Activated CD4-positive, alpha-beta T cell treated with anti-CD3 and anti-CD28 coated beads for 24 hours (primary cell): ENCODE data around the gene PROC.
"Not testable (repeated sequence)": the region's sequence is repeated elsewhere in the genome, so short reads cannot be mapped to it uniquely, and the experiment has no call there.

Experiments used
- DNase-seq, 2 donors: peaks; one replicate each; pipeline ENCODE4 v3.0.0-alpha.2; 2020; ENCODE audit warnings: low read depth in 2 of 2

The PROC gene

DNA sequence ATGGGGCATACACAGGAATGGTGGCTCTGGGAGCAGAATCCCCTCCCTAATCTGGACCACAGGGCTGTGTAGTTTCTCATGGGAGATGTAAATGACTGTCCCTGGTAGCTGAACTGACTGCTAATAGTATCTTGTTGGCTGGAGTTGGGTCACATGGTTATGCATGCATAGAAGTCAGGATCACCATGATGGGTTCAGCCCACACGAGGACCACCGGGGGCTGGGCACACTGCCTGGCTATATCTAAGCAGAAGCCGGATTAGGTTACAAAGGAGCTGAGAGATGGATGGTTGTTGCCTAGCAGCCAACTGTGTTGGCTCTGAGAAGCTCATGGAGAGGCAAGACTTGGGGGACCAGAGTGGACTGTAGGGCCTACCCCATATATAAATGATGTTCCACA, 23.7 kb upstream of the PROC start:
- DNase-seq: no peak

DNA sequence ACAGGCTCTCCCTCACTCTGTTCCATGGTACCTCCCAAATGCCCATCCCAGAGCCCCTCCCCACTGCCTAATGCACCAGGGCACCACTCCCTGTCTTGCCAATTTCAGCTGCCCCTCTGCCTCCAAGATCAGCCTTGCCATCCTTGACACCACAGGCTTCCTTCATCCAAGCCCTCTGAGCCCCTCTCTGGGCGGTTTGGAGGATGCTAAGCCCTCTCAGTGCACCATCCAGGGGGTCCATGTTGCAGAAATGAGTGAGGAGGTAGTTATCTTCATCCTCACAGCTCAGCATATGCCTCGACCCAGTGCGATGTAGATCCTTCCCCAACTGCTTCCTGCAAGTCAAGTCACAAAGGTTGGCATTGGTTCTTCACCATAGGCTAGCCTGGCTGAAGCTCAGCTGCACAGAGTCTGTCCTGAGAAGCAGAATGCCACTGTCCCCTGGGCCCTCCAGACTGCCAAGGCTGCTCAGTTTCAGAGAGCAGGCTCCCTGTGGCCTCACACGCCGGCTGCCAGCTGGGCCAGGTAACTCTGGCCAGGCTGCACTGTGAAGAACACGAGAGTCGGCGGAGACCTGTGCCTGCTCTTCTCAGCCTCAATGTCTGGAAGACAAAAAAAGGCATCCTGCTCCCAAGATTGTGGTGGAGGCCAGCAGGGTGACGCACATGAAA, 20.5 kb upstream of the PROC start:
- DNase-seq: no peak

DNA sequence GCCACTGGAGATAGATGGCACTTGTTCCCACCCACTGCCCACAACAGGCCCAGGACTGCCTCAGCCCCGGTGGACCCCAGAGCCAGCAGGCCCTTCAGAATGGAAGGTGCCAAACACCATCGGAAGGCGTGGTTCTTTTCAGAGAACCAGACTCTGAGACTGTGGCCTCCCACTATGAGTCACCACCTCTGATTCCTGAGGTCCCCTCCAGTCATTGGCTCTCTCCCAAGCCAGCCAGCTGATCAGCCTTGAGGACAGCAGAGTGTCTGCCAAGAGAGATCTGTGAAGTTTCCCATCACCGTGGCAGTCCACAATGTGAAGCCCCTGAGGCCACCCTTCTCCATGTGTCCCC, 20.0 kb upstream of the PROC start:
- peak in 1 of 2 donors; percentile 40 for DNase-seq

DNA sequence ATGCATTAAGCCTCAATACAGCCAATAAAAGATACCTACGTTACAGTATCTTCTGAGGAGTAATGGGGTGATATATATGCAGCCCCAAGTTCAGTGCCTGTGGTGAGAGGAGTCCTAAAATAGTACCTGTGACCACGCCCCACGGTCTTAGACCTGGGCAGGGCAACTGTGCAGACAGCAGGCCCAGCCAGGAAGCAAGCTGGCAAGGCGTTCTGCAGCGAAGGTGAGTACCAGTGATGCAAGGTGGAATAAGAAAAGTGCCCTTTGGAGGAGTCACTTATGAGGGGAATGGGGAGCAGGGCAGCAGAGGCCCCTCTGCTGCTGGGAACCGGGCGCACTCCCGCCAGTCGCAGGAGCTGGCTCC, 17.7 kb upstream of the PROC start:
- DNase-seq: no peak

DNA sequence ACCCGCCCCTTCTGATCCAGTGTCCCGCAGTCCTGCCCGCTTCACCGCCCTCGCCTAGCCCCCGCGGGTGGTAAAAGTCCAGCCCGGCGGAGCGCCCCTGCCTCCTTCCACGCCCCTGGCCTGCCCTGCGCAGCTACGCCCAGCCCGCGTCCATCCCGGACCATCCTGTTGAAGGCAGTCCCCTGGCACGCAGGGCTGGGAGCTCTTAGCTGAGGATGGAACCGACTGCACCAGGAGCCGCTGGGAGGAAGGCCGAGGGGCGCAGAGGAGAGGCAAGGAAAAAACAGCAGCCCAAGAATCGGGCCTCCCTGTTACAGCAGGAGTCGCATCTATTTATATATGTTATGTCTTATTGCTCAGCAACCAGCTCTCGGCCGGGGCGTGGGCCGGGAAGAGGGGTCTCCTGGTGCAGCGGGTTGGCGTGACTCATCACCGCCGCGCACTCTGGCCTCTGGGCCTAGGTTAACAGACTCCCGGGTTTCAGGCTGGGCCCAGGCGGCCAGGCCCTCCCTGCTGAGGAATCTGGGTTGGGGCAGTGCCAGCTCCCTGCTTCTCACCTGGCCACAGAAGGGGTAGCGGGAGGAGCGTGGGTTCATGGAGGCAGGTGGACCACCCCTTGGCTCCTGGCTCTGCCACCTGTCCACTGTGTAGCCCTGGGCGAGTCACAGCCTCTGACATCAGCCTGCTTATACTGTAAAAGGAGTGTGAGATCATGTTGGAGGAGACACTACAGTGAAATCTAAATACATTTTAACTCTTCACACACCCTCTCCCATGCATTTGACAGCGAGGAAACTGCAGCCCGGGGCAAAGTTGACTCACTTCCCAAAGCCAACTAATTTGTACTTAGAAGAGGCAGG, 17.1 kb upstream of the PROC start:
- no peak for DNase-seq

DNA sequence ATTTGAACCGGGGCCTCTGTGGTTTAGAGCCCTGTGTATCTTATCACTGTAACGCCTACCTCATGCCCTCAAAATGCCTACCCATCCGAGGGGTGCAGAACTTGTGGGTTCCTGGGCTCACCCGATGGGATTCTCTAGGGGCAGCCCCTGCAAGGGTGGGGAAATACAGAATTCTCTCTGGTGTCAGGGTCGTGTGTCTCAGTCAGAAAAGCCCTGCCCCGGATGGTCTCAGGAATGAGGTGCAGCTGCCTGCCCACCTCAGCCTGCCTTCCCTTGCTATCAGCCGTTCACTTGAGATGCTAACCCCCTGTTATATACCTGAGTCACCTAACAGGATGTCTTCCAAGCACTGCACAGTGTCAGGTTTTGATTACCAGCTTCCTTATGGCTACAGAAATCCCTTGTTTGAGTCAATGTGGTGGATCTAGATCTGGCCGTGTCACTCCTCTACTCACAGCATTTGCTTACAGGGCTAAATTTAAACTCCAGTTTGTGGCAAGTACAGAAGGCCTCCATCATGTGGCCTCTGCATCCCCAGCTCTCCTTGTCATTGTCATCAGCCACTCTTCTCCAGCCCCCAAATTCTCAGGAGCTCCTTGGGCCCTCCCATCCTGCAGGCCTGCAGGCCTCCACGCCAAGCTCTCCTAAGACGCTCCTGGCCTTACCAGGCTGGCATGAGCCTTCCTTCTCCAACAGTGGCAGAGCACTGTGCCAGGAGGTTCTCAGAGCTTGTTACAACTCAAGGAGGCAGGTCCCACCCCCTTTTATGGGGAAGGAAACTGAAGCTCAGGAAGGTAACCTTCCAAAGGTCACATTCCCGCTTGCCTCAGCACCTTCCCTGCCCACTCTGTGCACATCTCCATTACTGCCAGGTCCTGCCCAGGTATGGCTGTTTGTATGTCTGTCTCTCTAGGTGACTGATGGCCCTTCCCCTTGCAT, 16.2 kb upstream of the PROC start:
- no peak for DNase-seq

DNA sequence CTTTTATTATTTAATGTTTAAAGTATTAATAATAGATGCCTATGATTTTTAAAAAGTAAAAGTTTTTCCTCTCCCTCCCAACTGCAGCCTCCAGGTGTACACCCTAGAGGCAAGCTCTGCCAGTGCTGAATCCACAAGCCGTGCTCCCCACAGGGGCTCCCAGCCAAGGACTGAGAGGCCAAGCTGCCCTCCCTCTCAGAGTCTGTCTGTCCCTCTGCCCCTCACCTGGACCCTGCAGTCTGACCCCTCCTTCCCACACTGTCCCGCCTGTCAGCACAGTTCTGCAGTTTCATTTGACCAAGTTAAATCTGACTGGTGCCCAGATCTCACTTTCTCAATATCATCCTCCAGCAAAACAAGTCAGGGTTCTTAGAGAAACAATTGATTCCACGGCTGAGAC, 14.8 kb upstream of the PROC start:
- DNase-seq: no peak

DNA sequence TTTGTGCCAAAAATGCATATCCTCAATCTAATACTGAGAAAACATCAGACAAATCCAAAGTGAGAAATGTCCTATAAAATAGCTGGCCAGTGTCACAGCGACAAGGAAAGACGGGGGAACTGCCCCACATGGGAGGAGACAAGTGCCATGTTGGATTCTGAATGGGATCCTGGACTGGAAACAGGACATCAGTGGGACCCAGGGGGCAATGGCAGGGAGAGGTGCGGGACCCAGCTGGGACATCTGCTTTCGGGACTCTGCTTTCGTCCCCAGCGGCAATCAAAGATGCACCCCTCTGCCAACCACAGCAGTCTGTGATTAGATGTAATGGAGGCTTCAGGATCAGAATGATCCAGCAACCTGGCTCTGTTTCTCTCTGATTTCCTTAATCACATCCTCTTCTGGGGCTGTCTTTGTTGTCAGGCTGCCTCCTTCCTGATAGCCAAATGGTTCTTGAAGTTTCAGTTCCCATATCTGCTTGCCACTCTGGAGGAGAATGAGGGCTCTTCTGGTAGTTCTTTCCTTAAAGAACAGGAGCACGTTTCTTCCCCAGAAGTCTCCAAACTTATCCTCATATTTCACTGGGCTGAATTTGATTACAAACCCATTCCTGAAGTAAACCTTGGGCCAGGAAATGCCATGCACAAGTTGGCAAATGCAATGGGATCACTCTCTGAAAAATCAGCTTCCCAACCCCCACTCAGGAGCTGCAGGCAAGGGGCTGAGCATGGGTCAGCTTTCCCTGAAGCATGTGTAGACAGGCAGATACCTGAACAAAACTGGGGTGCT, 13.6 kb upstream of the PROC start:
- no peak for DNase-seq

DNA sequence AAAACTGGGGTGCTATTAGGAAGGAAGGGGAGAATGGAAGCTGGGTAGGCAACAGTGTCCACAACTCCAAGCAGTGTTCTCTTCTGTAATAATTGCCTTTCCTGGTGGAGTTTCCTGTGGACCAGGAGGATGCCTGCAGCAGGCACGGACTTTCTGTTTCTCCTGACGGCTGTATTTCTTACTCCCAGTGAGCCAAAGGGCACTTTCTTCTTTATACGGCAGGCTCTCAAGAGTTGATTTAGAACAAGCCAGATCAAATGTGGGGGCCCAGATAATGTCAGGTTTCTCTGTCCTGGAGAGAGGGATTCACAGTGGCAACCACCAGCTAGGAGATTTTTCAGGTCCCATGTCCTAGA, 13.0 kb upstream of the PROC start:
- no peak for DNase-seq

DNA sequence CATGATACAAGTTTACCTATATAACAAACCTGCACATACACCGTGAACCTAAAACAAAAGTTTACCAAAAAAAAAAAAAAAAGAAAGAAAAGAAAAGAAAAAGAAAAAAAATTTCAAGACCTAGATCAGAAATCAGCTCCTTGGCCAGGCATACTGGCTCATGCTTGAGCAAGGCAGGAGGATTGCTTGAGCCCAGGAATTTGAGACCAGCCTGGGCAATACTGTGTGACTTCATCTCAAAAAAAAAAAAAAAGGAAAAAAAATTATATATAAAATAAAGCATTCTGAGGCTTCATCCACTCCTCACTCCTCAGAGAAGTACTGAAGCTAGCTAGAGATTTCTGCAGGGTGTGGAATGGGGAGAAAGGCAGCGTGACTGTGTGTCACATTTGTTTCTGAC, 11.8 kb upstream of the PROC start:
- no peak for DNase-seq

DNA sequence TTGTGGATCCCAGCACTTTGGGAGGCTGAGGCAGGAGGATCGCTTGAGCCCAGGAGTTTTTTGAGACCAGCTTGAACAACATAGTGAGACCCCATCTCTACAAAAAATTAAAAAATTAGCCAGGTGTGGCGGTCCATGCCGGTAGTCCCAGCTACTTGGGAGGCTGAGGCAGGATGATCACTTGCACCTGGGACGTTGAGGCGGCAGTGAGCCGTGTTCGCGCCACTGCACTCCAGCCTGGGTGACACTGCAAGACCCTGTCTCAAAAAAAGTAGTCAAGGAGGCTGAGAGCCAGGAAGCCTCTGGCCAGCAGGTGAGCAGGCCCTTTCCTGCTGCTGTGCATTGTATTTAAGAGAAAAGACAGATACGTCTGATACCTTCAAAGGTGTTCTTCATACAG, 11.1 kb upstream of the PROC start:
- no peak for DNase-seq

DNA sequence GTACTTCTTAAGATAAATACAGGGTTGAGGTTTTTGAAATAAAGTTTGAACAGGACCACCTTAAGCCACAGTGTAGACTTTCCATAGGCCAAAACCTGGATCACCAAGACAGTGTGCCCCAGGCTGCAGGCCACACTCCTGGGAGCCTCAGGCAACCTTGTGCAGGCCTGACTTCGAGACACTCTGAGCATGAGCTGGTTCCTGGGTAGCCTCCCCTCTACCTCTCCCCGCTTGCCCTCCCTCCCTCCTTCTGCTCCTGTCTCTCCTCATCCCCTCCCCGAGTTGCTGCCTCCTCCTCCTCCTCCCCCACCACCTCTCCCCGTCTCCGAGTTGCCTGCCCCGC, 10.6 kb upstream of the PROC start:
- no peak for DNase-seq

DNA sequence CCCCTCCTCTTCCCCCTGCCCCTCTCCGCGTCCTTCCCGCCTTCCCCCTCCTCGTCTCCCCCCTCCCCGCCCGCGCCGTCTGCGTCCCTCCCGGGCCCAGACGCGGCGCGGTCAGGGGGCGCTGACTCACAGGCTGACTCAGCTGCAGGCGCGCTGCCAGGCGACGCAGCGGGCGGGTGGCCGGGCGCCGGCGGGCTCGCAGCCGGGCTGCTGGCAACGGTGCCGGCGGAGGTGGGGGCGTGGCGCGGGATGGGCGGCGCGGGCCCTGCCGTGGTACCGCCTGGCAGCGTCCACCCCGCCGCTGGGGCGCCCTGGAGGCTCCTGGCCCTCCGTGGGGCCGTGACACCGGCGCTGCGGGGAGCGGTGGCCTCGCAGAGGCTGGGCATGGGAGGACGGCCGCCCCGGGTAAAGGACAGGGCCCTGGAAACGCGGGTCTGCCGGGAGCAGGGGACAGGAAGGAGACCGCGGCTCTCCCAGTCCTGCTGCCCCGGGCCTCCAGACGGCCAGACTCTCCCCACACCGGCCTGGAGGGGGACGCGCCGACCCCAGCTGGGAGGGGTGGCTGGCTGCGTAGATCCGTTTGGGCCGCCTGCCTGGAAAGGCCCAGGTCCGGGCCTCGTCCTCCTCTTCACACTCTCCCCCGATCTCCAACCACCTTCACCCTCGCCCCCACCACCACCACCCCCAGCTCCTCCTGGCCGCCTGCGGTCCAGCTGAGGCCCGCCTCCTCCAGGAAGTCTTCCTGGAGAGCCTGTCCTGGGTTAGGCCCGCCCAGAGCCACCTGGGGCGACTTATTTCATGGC, 10.0 kb upstream of the PROC start:
- DNase-seq: peak; percentile 78 to 82

DNA sequence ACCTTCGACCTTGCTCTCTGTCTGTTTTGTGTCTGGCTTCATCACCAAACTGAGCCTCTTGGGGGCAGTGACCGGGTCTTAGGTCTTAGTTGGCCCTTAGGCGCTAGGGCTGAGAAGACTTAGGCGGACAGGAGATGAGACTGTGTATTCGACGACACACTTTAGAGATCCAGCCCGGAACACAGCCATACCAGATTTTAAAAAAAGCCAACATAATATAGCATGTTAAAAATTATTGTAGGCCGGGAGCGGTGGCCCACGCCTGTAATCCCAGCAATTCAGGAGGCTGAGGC, 9.5 kb upstream of the PROC start:
- no peak for DNase-seq

DNA sequence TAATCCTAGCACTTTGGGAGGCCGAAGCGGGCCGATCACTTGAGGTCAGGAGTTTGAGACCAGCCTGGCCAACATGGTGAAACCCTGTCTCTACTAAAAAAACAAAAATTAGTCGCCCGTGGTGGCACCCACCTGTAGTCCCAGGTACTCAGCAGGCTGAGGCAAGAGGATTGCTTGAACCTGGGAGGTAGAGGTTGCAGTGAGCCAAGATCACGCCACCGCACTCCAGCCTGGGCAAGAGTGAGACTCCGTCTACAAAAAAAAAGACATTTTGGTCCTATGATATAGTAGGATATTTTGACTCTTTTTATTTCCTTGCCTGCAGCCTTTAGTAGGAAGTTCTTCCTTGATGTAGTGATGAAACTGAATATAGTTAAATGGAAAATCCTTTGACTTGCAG, 8.5 kb upstream of the PROC start:
- not testable (repeated sequence) for DNase-seq

DNA sequence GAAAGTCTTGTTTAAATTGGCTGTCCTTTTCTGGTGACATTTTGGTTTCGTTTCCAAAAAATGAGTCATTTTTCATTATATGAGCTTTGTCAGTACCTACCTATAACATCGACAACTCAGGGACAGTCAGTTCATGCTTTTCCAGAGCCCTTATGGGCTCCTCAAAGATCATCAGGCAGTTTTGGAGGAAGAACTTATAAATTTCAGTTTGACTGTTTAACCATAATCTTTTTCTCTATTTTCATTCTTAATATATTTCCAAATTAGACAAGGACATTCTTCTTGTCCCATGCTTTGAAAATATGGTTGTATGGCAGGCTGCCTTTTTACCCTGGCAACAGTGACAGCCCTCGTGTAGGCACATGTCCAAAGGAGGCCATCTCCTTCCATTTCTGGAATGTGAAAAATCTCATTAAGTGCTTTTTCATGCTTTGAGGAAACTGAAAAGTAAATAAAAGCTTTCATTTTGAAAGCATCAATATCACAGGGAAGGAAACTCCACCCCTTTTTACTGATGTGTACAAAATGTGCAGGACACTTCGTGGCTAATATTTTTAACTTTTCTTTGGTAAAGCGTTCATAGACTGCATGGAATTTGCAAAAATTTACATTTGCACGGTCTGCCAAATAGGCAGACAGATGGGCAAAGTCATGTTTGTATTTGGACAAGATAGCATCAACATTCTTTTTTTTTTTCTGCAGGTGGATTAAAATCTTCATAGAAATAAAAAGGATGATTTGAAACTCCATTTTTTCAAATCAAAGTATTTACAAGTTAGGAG, 7.2 kb upstream of the PROC start:
- DNase-seq: no peak

DNA sequence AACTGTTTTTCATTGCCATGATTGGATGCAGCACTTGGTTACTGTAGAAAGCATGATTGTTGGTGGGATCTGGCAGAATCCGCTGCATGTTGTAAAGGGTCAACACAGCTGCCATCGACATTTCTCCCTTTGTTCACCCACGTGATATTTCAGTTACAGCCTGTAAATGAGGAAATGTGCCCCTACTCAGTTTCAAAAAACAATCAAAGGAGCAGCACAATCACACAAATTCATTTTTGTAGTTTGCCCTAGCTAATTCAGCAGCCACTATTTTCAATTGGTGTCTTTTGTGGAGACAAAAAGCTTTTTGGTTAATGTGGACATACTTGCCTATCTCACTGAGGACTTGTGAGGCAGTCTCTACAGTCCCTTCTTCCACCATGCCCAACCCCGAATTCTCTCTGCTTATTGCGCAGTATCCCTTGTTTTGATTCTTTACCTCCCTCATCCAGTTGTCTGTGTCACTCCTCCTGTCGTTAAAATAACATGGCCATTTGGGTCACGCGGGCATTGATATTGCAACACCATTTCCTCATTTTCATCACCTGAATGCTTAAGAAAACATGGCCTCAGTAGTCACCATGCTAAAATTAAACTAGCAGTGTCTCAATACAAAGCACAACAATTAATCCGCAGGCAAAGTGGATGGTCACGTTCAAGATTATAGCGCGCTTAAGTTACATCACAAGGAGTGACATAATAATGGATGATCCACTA, 6.4 kb upstream of the PROC start:
- no peak for DNase-seq

DNA sequence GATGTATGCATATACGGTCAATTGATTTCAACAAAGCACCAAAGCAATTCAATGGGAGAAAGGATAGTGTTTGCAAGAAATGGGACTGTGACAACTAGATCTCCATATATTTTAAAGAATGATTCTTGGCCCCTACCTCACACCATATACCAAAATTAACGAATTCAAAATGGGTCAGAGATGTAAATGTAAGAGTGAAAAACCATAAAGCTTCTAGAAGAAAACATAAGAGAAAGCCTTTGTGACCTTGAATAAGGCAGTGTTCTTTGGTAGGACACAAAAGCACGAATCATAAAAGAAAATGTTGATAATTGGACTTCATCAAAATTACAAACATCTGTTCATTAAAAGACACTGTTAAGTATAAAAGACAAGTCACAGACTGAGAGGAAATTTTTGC, 5.0 kb upstream of the PROC start:
- no peak for DNase-seq

DNA sequence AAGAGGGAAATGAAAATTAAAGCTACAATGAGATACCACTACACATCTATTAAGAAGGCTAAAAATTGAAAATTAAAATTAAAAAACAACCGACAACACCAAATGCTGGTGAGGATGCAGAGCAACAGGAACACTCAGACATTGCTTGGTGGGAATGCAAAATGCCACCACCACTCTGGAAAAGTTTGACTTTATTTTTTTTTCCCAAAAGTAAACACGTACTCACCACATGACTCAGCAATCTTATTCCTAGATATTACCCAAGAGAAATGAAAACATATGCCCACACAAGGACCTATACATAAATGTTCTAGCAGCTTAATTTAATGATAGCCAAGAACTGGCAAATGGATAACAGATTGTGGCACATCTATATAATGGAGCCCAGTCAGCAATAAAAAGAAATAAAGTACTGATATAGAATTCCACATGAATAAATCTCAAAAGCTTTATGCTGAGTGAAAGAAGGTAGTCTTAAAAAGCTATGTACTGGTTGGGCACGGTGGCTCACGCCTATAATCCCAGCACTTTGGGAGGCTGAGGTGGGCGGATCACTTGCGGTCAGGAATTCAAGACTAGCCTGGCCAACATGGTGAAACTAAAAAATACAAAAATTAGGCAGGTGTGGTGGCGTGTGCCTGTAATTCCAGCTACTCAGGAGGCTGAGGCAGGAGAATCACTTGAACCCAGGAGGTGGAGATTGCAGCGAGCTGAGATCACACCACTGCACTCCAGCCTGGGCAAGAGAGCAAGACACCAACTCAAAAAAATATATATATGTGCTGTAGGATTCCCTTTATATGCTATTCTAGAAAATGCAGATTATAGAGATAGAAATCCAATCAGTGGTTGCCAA, 4.2 kb upstream of the PROC start:
- no peak for DNase-seq
